ACC112 (cell line): ENCODE data around the gene SIL1.

Experiments used
- H2AFZ ChIP-seq: fragments of 200-600 bp; sonication (generic); one replicate; pipeline ENCODE4 v1.6.0; 2017; ENCODE audit warnings: antibody characterized with exemption, low read length; ENCODE audit not compliant: unreplicated experiment
- H3K27ac ChIP-seq: fragments of 200-600 bp; sonication (generic); 2 replicates; pipeline ENCODE4 v1.5.1; 2014; ENCODE audit warnings: low read depth, mild to moderate bottlenecking, antibody characterized with exemption, low read length, moderate library complexity
- H3K27me3 ChIP-seq: fragments of 200-600 bp; sonication (generic); 2 replicates; pipeline ENCODE4 v1.6.1; 2014; ENCODE audit warnings: mild to moderate bottlenecking, antibody characterized with exemption, low read length, moderate library complexity, mixed read lengths; ENCODE audit not compliant: insufficient read depth
- H3K36me3 ChIP-seq: fragments of 200-600 bp; sonication (generic); 2 replicates; pipeline ENCODE4 v1.6.1; 2016; ENCODE audit warnings: mild to moderate bottlenecking, antibody characterized with exemption, low read length, moderate library complexity, mixed read lengths; ENCODE audit not compliant: insufficient read depth
- H3K4me1 ChIP-seq: fragments of 200-600 bp; sonication (generic); one replicate; pipeline ENCODE4 v1.6.1; 2016; ENCODE audit warnings: low read length, mixed read lengths; ENCODE audit not compliant: insufficient read depth, unreplicated experiment, control insufficient read depth
- H3K4me3 ChIP-seq: fragments of 200-600 bp; sonication (generic); 2 replicates; pipeline ENCODE4 v1.5.1; 2014; ENCODE audit warnings: mild to moderate bottlenecking, low read depth, low read length
- H3K79me2 ChIP-seq: fragments of 200-600 bp; sonication (generic); one replicate; pipeline ENCODE4 v1.6.0; 2016; ENCODE audit warnings: low read length; ENCODE audit not compliant: control insufficient read depth, unreplicated experiment, insufficient read depth

The SIL1 gene

DNA sequence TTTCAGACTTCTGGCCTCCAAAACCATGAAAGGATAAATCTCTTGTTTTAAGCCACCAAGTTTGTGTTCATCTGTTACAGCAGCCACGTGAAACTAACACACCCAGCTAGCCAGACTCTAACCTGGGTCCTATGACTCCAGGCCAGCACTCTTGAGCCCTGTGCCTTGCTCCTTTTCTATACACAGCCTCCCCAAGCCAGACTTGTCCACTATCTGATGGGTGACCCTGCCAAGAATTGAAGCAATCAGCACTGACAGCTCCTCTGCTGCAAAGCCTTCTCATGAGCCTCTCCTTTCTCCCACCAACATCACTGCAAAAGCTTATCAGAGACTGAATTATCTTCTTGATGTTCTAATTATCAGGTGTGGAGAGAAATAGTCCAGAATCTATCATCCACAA is 41.4 kb downstream of the SIL1 start:
- Histone ChIP-seq H3K27me3 (no peaks in the 10 kb centered on the region), H3K27ac (no peak overlapping the region), H3K36me3 (no peaks in the 10 kb centered on the region; the same call in none of the 2 replicates)

DNA sequence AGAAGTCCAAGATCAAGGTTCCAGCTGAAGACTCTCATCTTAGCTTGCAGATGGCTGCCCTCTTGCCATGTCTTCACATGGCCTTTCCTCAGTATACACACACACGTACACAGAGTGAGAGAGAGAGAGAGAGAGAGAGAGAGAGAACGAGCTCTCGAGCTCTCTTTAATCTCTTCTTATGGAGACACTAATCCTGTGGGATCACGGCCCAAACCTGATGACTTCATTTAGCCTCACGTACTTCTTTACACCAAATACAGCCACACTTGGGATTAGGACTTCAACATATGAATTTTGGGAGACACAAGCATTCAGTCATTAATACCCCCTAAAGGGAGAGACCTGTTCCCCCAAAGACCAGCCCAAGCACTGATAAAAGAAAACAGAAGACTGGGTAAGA is 42.8 kb downstream of the SIL1 start:
- Histone ChIP-seq H3K4me1 (no peaks in the 10 kb centered on the region), H3K36me3 (no peaks in the 10 kb centered on the region; the same call in none of the 2 replicates), H3K27me3 (no peaks in the 10 kb centered on the region), H2AFZ (no peak overlapping the region), H3K27ac (no peak overlapping the region), H3K4me3 (no peak overlapping the region), H3K79me2 (no peaks in the 10 kb centered on the region)

More for the DNA sequence above, 41.4 kb downstream of the SIL1 start:
- H3K4me1 ChIP-seq = no peaks in the 10 kb centered on the region
- H2AFZ ChIP-seq = no peak overlapping the region
- no peaks in the 10 kb centered on the region for H3K79me2 ChIP-seq
- no peak overlapping the region for H3K4me3 ChIP-seq

DNA sequence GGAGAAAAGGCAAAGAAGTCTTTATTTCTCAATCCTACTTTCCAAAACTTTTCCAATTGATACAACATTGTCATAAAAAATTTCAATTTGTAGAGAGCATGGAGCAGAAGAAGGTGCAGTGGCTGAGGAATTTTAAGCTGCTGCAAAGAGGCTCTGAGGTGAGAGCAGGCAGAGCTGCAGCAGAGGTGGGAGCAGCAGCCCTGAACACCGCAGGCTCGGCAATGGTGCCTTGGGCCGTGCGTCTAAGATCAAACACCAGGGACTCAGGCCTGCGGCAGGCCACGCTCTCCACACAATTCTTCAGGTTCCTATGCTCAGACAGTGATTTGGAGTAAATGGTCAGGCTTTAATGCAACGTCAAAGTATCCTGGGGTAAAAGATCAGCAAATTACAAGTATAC is 46.3 kb downstream of the SIL1 start:
- Histone ChIP-seq H2AFZ (no peak overlapping the region), H3K36me3 (no peaks in the 10 kb centered on the region; the same call in 1 of the 2 replicates), H3K4me1 (peaks cover 13% of the 10 kb centered on the region), H3K27me3 (no peaks in the 10 kb centered on the region), H3K27ac (no peak overlapping the region), H3K4me3 (no peak overlapping the region), H3K79me2 (peaks cover 14% of the 10 kb centered on the region)

- no peaks in the 10 kb centered on the region for H3K27me3 ChIP-seq
- no peak overlapping the region for H2AFZ ChIP-seq
- H3K4me1 ChIP-seq = peaks cover 13% of the 10 kb centered on the region
- H3K4me3 ChIP-seq = no peak overlapping the region
- peaks cover 14% of the 10 kb centered on the region for H3K79me2 ChIP-seq
- no peak overlapping the region for H3K27ac ChIP-seq
- no peaks in the 10 kb centered on the region for H3K36me3 ChIP-seq
Observed at GRCh38 chr5:139150367-139150999, 47.7 kb downstream of the SIL1 start.

DNA sequence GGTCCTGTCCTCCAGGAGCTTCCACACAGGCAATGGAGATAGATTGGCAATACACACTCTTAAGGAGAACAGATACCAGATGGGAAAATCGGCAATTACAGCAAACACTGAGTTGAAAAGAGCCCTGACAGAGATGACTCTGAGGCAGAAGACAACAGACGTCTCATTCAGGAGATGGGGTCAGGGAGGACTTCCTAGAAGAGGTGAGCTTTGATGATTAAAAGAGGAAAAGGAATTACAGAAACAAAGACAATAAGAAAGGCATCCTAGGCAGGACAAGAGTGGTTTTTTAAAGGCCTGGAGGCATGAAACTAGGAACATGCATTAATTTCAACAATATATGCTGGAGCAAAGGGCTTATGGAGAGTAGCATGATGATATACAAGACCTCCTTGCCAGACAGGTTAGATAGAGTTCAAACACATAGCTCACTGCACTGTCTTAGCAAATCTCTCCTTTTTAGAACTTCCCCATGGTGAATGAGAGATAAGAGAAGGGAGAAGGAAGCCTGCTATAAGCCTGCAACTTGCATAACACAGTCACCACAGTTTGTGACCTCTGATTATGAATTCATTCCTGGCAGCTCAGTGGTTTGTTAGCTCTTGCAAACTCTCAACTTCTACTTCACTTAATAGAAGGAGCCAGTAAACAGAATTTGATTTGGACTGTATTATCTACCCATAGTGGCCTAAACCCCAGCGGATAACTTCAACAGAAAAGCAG is 48.5 kb downstream of the SIL1 start:
- Histone ChIP-seq H3K4me1 (peaks cover 18% of the 10 kb centered on the region), H3K79me2 (peaks cover 14% of the 10 kb centered on the region), H3K36me3 (no peaks in the 10 kb centered on the region), H3K4me3 (no peak overlapping the region), H2AFZ (no peak overlapping the region), H3K27ac (no peak overlapping the region), H3K27me3 (no peaks in the 10 kb centered on the region)

GRCh38 chr5:139148986-139149385 is 49.2 kb downstream of the SIL1 start:
- Histone ChIP-seq H2AFZ (no peak overlapping the region), H3K79me2 (peaks cover 14% of the 10 kb centered on the region), H3K4me3 (no peak overlapping the region), H3K27ac (no peak overlapping the region), H3K27me3 (no peaks in the 10 kb centered on the region), H3K4me1 (peaks cover 18% of the 10 kb centered on the region), H3K36me3 (no peaks in the 10 kb centered on the region)

DNA sequence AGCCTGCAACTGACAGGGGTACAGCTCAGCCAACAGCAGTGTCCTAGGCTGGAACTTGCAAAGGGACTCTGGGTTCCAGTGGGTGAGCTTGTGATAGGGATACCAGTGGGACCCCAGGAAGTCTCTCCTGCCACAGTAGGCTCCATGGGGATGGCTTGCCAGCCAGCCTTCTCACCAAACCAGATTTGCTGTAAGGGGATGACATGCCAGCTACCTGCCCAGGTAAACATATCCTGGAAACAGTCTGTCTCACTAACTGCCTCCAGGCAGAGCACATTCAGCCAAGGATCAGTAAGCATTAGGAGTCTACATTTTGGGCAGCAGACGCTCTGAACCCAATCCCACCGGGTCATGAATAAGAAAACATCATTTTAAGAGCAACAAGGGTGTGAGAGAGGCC is 49.9 kb downstream of the SIL1 start:
- H3K4me3 ChIP-seq = no peak overlapping the region
- peaks cover 14% of the 10 kb centered on the region for H3K79me2 ChIP-seq
- no peak overlapping the region for H3K27ac ChIP-seq
- peaks cover 18% of the 10 kb centered on the region for H3K4me1 ChIP-seq
- no peak overlapping the region for H2AFZ ChIP-seq
- H3K36me3 ChIP-seq = no peaks in the 10 kb centered on the region
- H3K27me3 ChIP-seq = no peaks in the 10 kb centered on the region

- no peak overlapping the region for H3K4me3 ChIP-seq
- no peak overlapping the region for H2AFZ ChIP-seq
- peaks cover 18% of the 10 kb centered on the region for H3K4me1 ChIP-seq
- no peak overlapping the region for H3K27ac ChIP-seq
- no peaks in the 10 kb centered on the region for H3K27me3 ChIP-seq
- H3K36me3 ChIP-seq = no peaks in the 10 kb centered on the region
- H3K79me2 ChIP-seq = peaks cover 14% of the 10 kb centered on the region
Observed at GRCh38 chr5:139147483-139148087, 50.6 kb downstream of the SIL1 start.

- Histone ChIP-seq H2AFZ (no peak overlapping the region), H3K27ac (no peak overlapping the region), H3K4me1 (peaks cover 22% of the 10 kb centered on the region), H3K27me3 (no peaks in the 10 kb centered on the region), H3K79me2 (peaks cover 14% of the 10 kb centered on the region), H3K36me3 (no peaks in the 10 kb centered on the region), H3K4me3 (no peak overlapping the region)
Observed at GRCh38 chr5:139146809-139147482, 51.2 kb downstream of the SIL1 start.

DNA sequence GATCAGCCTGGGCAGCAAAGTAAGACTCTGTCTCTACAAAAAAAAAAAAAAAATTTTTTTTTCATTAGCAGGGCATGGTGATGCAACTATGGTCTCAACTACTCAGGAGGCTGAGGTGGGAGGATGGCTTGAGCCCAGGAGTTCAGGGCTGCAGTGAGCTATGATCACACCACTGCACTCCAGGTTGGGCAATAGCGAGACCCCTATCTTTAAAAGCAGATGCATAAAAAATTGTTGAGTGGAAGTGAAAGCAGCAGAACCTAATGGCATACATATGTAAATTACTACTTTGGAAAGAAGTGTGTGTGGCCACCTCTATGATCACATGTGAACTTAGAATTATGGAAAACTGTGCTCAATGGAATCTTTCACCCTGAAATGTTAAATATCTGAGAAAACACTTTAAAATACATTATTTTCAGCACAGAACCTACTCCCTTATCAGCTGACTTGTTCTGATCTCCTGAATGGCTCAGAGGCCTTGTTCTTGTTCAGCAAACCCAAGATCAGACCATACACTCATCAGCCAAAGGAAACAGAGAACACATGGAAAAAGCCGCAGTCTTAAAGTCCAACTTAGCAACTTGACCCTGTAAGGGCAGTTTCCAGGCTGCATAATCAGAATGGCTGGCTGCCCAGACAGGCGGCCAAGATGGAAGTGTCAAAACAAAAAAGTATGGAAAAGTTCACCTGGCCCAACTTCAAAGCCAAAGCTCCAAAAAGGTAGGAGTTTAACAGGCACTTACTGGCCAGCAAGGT is 56.5 kb downstream of the SIL1 start:
- Histone ChIP-seq H3K79me2 (peaks cover 16% of the 10 kb centered on the region), H3K4me1 (peaks cover 37% of the 10 kb centered on the region), H3K36me3 (no peaks in the 10 kb centered on the region), H2AFZ (no peak overlapping the region), H3K27me3 (no peaks in the 10 kb centered on the region), H3K27ac (no peak overlapping the region), H3K4me3 (no peak overlapping the region)
